Renal cortical epithelial cell (primary cell): ENCODE results near the gene MAD1L1. TPM values are rescaled to one million over a fixed set of nuclear protein-coding genes. Genes with fewer than 3 reads are reported as not detected.
A peak's percentile ranks its signal among the peaks of the same experiment; 100 is the strongest.
"Not testable (repeated sequence)": the region's sequence is repeated elsewhere in the genome, so short reads cannot be mapped to it uniquely, and the experiment has no call there.

Source experiments
- DNase-seq: peaks from one replicate; pipeline ENCODE4 v3.0.0-alpha.2; 2011; ENCODE audit warnings: low read depth
- total RNA-seq: library from RNA; depleted of rRNA; stranded (reverse); fragments of >200 nt; gene quantifications from 2 replicates; pipeline ENCODE4 v1.2.3, GENCODE V29; 2014

Gene MAD1L1
- total RNA-seq, 1 donor from 2014 or later: 33.5 TPM

DNA sequence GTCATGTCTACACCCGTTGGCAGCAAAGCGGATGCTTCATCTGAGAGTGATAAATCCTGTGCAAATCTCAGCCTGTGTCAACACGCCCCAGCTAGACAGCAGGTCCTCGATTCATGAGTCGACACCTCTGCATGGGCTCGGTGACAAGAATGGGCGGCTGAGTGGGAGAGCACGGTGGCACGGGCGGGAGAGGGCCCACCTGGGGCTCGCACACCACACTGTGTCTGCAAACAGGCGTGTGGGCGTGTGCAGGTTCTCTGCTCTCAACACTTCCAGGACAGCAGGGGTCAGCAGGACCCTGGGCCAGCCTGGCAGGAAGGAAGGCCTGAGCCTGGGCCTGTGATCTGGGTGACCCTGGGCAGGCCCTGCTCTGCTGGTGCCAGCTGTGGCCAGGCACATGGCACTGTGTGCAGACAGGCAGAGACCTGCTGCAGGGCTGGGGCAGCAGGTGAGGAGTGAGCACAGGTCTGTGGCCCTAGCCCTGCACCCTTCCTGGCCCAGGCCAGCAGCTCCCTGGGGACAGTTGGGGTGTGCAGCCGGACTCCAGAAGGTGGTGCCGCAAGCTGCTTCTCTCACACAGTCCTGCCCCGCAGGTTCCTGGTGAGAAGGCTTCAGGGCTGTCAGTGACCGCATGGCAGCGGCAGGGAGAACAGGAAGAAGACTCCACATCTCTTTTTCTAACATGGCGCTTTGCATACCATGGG is 346.2 kb downstream of the MAD1L1 start:
- DNase-seq: no peak

DNA sequence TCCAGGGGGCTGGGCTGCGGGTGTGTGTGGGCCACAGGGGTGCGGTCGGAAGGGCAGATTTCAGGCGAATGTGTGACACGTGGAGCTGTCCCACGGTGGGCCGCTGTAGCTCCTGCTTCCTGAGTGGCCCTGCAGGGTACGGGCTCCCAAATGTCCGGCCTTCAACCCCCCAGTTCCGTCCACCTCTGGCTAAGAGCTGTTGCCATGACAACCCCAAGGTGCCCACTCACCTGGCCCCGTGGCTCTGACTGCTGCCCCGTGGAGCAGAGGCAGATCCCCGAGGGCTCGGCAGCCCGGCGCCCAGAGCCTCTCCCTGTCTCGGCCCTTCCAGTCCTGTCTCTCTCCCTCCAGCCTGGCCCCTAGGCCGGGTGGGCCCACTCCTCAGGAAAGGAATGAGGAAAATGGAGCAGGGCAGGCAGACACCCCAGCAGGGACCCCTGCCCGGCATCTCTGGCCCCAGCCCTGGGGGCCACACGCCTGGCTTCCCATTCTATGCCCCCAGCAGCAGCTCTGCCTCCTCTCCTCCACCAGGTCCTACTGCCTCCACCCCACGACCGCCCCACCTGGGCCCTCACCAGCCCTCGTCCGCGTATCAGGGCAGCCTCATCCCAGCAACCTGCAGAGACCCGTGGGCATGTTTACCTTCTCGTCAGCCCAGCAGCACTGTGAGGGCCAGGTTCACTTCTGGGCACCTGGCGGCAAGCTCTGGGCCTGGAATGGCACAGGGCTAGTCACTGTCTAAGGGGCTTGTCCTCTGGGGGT is 347.1 kb downstream of the MAD1L1 start:
- DNase-seq: no peak

DNA sequence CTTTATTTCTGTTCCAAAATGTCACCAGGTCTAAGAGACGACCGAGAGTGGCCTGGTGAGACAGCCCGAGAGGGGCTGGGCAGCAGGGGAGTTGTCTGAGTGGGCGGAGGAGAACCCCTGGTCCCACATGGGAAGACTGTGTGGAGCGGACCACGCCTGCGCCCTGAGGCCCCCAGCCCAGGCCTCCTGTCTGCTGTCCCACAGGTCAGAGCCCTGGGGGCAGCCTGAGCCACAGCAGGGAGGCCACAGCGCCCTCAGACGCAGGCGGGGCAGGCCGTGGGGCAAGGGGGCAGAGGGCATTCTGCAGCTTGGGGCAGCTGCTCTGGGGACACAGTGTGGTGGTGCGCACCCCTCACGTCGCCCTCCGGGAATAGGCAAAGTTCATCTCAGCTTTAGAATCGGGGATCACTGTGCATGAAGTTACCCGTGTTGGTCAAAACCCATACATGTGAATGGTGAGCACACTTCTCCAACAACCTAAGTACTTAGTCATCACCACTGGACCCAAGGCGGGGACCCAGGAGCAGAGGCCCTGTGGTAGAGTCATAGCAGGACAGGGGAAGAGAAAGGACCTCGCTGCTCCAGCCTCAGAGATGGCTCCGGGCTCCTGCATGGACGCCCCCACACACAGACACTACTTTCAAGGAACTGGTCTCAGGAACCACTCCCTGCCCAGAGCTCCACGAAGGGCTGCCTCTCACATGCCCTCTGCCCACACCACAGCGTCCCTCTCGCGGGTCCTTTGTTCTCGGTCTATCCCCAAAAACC is 348.0 kb downstream of the MAD1L1 start:
- DNase-seq: no peak

DNA sequence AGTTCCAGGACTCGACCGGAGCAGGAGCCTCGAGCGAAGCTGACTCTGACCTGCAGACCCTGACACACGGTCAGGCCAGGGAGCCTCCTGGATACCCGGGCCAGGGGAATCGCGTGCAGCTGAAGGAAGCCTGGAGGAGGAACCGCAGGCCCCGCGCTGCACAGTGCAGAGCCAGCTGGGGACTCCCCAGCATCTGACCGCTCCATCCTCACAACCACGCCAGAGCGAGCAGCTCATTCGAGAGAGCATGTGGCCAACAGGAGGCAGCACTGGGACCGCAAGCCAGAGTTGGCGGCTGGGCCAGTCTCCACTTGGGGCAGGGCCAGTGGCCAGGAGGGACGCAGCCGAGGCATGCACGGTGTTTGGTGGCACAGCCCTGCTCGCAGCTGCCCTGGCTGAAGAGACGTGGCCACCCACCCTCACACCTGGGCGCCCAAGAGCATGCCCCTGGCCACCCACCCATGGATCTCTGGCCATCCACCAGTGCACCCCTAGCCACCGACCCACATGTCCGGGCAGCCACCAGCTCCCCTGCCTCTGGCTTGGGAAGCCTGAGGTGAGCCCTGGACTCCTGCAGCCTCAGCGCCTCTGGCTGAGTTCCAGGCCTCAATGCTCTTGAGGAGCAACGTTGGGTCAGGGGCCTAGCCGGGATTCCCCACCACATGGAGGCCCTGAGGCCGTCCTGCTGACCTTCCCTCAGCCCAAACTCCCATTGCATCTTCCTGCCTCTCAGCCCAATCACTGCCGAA is 348.7 kb downstream of the MAD1L1 start:
- no peak for DNase-seq

DNA sequence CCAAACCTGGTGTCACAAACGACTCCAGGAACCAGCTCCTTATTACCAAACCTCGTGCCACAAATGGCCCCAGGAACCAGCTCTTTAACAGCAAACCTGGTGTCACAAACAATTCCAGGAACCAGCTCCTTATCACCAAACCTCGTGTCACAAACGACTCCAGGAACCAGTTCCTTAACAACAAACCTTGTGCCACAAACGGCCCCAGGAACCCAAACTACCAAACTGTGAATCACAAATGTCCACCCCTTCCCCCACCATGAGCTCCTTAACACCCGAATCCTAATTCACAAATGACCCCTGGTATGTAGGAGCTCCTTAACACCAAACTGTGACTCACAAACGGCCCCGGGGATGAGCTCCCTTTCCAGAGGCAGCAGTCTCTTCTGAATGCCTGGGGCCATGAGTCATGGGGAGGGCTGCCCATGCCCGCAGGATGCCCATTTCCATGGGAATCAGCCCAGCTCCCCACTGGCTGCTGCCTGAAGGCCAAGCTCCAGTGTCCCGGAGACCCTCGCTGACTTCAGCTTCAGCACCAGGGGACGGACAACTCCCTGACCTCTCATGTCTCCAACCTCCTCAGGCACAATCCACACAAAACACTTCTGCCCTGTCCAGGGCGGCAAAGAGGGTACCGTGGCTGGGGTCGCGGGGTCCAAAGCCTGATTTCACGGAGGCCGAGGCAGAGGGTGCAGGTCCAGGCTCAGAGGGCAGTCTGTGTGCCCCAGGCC is 349.5 kb downstream of the MAD1L1 start:
- peak; percentile 84 for DNase-seq

DNA sequence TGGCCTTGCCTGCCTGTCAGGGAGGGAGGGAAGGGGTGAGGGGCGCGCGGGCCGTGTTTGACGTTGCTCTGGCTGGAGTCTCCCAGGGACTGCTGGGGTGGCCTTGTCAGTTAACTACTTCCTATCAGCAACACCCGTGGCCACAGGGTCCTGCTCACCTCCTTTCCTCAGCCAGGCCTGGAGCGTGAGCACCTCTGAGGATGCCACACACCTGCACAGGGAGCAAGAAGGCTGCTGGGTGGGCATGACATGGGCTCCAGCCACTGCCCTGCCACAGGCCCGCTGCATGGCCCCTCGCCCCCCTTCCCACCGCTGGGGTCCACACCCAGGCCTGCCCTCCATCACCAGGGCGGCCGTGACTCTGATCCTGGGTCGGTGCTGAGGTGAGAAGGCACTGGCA is 350.3 kb downstream of the MAD1L1 start:
- DNase-seq: no peak

DNA sequence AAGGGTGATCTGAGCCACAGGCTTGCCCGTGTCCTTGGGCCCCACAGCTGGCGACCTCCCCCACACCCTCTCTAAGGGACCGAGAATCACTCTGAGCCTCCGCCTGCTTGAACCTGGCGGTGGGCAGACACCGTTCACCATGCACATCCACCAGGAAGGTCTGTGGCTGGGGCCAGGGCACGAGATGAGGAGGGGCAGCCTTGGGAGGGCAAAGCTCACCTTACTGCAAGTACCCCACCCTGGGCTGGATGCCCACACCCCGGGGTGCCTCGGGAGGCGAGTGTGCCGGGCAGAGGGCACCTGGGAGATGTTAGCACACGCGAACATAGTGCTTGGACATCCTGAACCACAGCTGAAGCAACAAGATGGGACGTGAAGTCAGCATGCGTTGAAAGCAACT is 350.8 kb downstream of the MAD1L1 start:
- DNase-seq: no peak

DNA sequence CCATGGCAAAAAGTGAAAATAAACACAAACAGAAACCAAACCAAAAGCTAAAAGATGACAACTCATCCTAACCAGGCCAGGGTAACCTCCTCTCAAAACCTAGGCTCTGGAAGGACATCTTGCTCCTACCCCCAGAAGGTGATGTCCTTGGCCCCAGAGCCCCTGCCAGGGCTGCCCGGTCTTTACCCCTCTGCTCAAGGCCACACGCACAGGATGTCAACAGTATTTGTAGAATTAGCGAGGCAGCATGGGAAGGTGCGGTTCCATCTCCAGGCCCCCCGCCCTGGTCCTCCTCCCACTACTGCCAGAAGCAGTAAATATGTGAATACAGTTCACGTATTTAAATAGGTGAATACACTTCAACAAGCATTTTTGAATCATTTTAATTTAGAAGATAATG is 356.1 kb downstream of the MAD1L1 start:
- DNase-seq: not testable (repeated sequence)

DNA sequence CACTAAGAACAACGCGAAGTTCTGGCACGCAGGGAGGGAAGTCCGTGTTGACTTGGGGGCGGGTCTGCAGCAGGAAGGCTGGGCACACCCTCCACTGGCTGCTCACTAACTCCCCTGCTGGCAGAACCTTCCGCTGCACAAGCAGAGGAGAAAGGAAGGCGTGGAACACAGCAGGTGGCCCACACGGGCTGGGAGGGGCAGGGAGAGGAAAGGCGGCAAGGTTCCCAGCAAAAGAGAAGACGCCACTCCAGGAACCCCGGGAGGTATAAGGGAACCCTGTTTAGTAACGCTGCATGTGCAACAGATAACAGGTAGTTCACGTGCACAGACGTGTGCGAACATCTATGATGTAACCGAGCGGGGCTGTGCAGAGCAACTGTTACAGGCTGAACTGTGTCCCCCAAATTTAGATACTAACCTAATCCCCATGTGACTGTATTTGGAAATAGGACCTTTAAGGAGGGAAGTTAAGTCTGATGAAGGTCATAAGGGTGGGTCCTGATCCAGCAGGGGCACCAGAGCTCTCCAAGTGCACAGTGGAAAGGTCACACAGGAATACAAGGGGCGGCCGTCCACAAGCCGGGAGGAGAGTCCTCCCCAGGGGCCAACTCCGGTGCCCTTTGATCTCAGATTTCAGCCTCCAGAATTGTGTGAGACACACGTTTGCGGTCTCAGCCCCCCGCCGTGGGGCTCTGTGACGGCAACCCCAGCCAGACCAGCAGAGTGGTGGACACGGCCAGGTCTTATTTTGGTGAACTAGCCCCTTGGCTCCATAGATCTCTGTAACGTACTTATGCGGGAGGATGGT is 357.1 kb downstream of the MAD1L1 start:
- not testable (repeated sequence) for DNase-seq

DNA sequence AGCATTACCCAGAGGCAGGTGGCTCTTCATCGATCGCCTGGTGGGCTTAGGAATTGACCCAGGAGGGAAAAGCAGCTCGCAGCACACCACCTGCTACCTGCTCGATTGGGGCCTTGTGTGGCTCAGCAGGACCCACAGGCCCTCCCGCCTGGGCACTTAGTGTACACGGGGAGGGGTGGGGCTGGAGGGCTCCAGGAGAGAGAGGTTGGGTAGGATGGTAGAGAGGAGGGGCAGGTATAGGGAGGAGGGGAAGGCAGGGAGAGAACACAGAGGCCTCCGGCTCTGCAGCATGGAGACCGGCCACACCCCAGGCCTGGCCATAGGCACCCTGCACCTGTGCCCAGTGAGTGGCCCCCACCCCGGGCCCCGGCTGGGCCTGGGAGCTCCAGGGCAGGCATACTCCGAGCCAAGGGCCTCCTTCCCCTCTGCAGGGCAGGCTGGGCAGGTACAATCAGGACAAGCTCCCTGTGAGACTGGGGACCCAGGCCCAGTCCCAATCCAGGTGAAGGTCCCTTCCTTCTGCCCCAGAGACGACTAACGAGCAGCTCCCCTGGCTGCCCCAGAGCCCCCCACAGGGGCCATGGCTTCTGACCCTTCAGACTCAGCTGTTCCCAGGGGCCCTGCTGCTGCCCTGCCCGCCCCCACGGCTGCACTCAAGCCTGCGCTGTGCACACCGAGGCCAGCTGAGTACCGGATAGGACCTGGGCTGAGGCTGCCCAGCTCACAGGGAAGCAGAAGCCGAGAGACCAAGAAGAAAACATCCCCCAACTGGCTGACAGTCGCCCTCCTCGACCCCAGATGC is 358.0 kb downstream of the MAD1L1 start:
- DNase-seq: not testable (repeated sequence)

DNA sequence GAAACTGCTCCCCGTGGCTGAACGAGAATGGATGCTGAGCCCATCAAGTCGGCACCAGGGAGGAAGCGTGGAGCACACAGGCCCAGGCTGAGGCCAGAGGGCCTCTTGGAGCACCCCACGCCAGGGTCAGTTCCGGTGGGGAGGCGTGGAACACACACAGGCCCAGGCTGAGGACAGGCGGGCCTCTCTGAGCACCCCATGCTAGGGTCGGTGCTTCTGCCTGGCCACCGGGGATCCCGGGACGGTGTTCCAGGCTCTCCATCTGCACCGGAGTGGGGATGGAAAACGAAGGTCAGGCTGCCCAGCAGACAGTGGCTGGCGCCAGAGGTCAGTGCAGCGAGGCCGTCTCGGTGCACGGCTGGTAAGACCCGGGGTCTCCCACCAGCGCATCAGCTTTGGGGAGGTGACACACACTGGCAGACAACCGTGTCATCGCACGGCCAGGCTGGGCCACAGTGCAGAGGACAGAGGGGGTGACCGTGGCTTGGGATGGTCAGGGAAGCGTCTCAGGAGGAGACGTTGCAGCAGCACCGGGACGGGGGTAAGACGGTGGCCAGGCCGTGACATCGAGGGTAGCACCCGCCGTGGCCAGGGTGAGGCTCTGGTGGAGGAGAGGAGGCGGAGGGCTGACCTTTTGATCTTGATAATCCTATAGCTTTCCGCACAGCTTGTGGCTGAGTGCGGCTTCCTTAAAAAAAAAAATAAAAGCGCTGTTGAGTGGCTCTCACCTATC is 358.7 kb downstream of the MAD1L1 start:
- DNase-seq: no peak

DNA sequence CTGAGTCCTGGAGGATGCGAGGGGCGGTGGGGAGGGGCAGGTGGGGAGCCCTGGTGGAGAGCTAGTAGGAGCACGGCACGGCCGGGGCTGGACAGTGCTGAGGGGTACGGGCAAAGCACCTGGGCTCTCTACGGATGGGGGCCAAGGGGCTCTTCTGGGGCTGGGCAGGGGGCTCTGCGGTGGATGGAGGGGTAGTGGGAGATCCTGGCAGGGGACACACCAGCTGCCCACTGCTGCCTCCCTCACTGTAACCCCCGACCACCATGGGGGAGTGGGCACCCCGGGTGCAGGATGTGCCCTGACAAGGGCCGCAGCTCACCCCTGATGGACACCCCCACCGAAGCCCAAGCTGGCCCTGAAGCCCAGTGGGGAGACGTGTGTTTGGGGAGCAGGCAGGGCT is 359.3 kb downstream of the MAD1L1 start:
- DNase-seq: no peak

DNA sequence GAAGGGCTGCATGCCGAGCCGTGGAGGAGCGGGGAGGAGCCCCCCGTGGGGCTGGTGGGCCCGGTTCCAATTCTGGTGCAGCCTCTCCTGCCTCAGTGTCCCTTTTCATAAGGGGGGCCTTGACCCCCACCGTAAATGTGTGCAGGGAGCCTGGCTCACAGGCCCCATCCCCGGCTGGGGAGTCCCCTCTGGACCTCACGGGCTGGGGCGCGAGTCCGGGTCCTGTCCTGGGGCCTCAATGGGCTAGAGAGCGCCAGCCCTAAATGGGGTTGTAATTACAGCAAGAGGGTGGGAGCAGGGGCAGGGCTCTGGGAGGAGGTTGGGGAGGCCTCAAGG is 359.7 kb downstream of the MAD1L1 start:
- DNase-seq: no peak

DNA sequence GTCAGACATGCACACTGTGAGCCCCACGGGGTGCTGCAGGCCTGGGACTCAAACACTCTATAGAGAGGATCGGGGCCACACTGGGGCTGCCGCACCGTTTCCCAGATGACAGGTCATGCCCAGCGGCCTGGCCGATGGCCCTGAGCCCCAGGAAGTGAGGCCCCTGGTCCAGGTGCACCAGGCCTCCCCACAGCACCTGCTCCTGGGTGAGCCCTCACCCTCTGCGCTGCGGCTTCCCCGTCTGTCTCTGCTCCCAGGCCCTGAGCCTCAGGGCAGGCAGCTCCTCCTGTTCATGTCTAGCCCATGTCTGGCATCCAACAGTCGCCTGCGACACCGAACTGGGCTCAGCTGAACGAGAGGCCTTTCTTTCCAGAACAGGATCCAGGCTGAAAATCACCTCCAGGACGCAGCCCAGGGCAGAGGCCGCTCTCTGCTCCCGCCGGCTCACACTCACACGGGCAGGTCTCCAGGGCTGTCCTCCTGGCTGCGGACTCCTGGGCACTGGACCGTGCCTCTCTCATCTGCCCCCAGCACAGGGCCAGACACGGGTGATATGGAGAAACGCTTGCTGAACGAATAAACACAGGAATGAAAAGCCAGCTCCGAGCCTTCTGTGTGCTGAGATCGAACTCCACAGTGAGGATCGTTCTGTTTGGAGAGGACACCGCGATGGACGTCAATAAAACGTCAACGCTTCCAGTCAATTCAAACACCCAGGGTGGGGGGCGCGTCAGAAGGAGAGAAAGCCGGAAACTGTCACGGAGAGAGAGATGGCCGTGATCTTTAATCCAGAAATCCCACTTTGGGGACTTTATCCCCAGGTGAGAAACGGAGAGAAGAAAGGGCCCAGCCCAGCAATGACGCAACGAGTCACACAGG is 360.3 kb downstream of the MAD1L1 start:
- DNase-seq: no peak

DNA sequence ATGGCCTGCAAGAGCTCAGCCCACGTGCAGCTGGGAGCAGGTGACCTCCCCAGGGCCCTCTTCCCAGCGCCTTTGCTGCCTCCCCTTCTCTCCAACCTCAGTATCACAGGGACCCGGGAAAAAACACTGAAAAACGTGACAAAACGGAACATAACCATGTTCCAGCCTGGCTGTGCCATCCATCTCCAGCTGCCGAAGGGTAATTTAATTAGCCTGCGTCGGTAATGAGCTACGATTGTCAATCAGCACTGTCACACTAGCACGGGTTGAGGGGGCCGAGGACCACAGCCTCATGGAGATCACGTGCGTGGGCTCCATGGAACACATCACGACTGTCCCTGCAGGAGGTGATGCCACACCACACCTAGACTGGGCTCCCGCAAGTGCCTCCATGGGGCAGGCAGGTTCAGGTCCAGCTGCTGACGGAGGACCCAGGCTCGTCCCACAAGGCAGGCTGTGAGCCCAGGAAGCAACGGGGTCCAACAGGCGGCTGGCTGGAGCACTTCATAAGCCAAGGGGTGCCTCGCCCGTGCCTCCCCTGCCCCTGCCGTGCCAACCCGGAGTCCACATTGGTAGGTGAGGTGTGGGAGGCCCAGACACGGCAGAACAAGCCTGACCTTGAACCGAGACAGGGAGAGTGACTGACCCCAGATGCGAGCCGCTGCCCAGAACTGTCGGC is 363.2 kb downstream of the MAD1L1 start:
- no peak for DNase-seq

DNA sequence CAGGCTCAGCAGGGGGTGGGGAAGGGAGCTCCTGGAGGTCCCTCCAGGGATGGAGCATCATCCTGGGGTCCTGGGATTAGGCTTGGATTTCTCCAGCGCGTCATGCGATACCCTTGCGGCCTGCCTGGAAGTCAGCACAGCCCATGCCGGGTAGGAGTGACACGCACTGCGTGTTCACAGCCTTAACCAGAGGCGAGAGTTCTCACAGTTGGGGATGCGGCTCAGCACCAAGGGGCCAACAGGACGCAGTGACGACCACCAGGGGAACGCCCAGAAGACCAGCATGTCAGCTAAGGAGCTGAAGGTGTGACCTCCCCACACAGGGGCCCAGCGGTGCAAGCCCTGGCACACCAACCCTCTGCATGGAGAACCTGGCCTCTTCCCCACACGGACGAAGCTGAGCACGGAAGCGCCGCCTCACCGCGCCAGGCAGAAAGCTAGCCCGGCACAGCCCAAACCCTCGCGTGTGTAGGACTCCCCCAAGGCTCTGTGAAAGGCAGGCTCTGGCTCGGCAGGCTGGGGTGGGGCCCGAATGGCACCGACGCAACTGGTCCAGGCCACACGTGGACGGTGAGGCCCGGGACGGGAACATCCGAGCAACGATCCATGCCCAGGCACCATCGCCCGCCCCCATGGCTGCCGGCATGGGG is 364.1 kb downstream of the MAD1L1 start:
- DNase-seq: no peak
